HEK293 (cell line): ENCODE measurements around the gene BICRAL.
A peak's percentile ranks its signal among the peaks of the same experiment; 100 is the strongest.

ENCODE experiments used
- CTCF ChIA-PET: fragments of 350-600 bp; formaldehyde crosslinking; extraction: SDS; loops from one replicate; lab custom pipeline; 2021; ENCODE audit warnings: antibody characterized with exemption; lab: Yijun Ruan, JAX
- POLR2A ChIA-PET: fragments of 300-600 bp; formaldehyde crosslinking; extraction: SDS; loops from one replicate; lab custom pipeline; 2020; ENCODE audit warnings: antibody characterized with exemption, inconsistent platforms; lab: Yijun Ruan, JAX
- H3K27ac ChIP-seq: fragments of 200-500 bp; sonication (Bioruptor generic); 2 replicates; pipeline ENCODE4 v1.5.1; 2014; ENCODE audit warnings: low read depth, low read length, control low read depth, inconsistent platforms; ENCODE audit errors: extremely low read depth
- H3K36me3 ChIP-seq, 2 experiments: fragments of 200-500 bp in 1 of 2; sonication (Bioruptor generic) in 1 of 2; 1 replicate in 1 of 2; 2 replicates in 1 of 2; pipeline ENCODE4 v1.5.1; 2014 to 2017; ENCODE audit warnings: inconsistent platforms in 2 of 2, low read length in 2 of 2; ENCODE audit not compliant: control insufficient read depth in 2 of 2, insufficient read depth in 1 of 2
- H3K4me1 ChIP-seq: fragments of 200-500 bp; sonication (Bioruptor generic); 2 replicates; pipeline ENCODE4 v1.5.1; 2014; ENCODE audit warnings: mild to moderate bottlenecking, low read length, inconsistent platforms; ENCODE audit not compliant: control insufficient read depth, insufficient read depth
- H3K4me3 ChIP-seq: 2 replicates; pipeline ENCODE4 v1.5.1; 2011; ENCODE audit warnings: low read depth, mild to moderate bottlenecking, control low read depth, low read length, moderate library complexity
- H3K9me3 ChIP-seq: fragments of 200-500 bp; sonication (Bioruptor generic); 2 replicates; pipeline ENCODE4 v1.5.1; 2014; ENCODE audit warnings: low read depth, low read length, inconsistent platforms; ENCODE audit not compliant: control insufficient read depth, insufficient read depth
- EGR2 ChIP-seq: fragments of 450-650 bp; formaldehyde crosslinking; IDR thresholded peaks from 2 replicates; pipeline ENCODE4 v1.5.1; 2016; ENCODE audit warnings: low read depth, missing biosample characterization, missing genetic modification characterization
- GFI1B ChIP-seq: fragments of 450-650 bp; formaldehyde crosslinking; IDR thresholded peaks from 2 replicates; pipeline ENCODE4 v1.5.1; 2016; ENCODE audit warnings: missing biosample characterization, missing genetic modification characterization
- GLIS1 ChIP-seq: fragments of 450-650 bp; formaldehyde crosslinking; IDR thresholded peaks from 2 replicates; pipeline ENCODE4 v1.5.1; 2016; ENCODE audit warnings: missing biosample characterization, missing genetic modification characterization
- GLIS2 ChIP-seq: fragments of 450-650 bp; formaldehyde crosslinking; IDR thresholded peaks from 2 replicates; pipeline ENCODE4 v1.5.1; 2016; ENCODE audit warnings: missing biosample characterization, missing genetic modification characterization
- PRDM1 ChIP-seq: fragments of 450-650 bp; formaldehyde crosslinking; IDR thresholded peaks from 2 replicates; pipeline ENCODE4; 2016; ENCODE audit warnings: missing biosample characterization, missing genetic modification characterization
- SP2 ChIP-seq: fragments of 450-650 bp; formaldehyde crosslinking; IDR thresholded peaks from 2 replicates; pipeline ENCODE4 v1.5.1; 2016; ENCODE audit warnings: missing biosample characterization, missing genetic modification characterization
- ZFHX2 ChIP-seq: fragments of 450-650 bp; formaldehyde crosslinking; conservative IDR thresholded peaks from 2 replicates; pipeline ENCODE4 v1.5.1; 2016; ENCODE audit warnings: missing biosample characterization, missing genetic modification characterization
- ZFP41 ChIP-seq: fragments of 450-650 bp; formaldehyde crosslinking; IDR thresholded peaks from 2 replicates; pipeline ENCODE4 v1.5.1; 2016; ENCODE audit warnings: missing biosample characterization, missing genetic modification characterization, borderline replicate concordance
- ZFP69B ChIP-seq: fragments of 450-650 bp; formaldehyde crosslinking; IDR thresholded peaks from 2 replicates; pipeline ENCODE4 v1.5.1; 2016; ENCODE audit warnings: missing biosample characterization, missing genetic modification characterization
- ZNF23 ChIP-seq: fragments of 450-650 bp; formaldehyde crosslinking; IDR thresholded peaks from 2 replicates; pipeline ENCODE4 v1.5.1; 2016; ENCODE audit warnings: missing biosample characterization, missing genetic modification characterization, borderline replicate concordance
- ZNF366 ChIP-seq: fragments of 450-650 bp; formaldehyde crosslinking; conservative IDR thresholded peaks from 2 replicates; pipeline ENCODE4 v1.5.1; 2016; ENCODE audit warnings: missing biosample characterization, missing genetic modification characterization
- ZNF560 ChIP-seq: fragments of 450-650 bp; formaldehyde crosslinking; IDR thresholded peaks from 2 replicates; pipeline ENCODE4 v1.5.1; 2017; ENCODE audit warnings: missing biosample characterization, missing genetic modification characterization, borderline replicate concordance
- ZNF600 ChIP-seq: fragments of 450-650 bp; formaldehyde crosslinking; IDR thresholded peaks from 2 replicates; pipeline ENCODE4 v1.5.1; 2016; ENCODE audit warnings: missing biosample characterization, missing genetic modification characterization
- ZNF658 ChIP-seq: fragments of 450-650 bp; formaldehyde crosslinking; IDR thresholded peaks from 2 replicates; pipeline ENCODE4; 2016; ENCODE audit warnings: missing biosample characterization, missing genetic modification characterization
- ZNF843 ChIP-seq: fragments of 450-650 bp; formaldehyde crosslinking; IDR thresholded peaks from 2 replicates; pipeline ENCODE4 v1.5.1; 2016; ENCODE audit warnings: missing biosample characterization, missing genetic modification characterization
- TF ChIP-seq, protein P1 (sequence below): fragments of 450-650 bp; formaldehyde crosslinking; IDR thresholded peaks from 2 replicates; pipeline ENCODE4 v1.5.1; 2017; ENCODE audit warnings: missing biosample characterization, missing genetic modification characterization
- TF ChIP-seq, protein P2 (sequence below): fragments of 450-650 bp; formaldehyde crosslinking; IDR thresholded peaks from 2 replicates; pipeline ENCODE4 v1.5.1; 2016; ENCODE audit warnings: missing biosample characterization, missing genetic modification characterization
- TF ChIP-seq, protein P3 (sequence below): fragments of 450-650 bp; formaldehyde crosslinking; IDR thresholded peaks from 2 replicates; pipeline ENCODE4 v1.5.1; 2016; ENCODE audit warnings: missing biosample characterization, missing genetic modification characterization, borderline replicate concordance
- TF ChIP-seq, protein P4 (sequence below): fragments of 450-650 bp; formaldehyde crosslinking; conservative IDR thresholded peaks from 2 replicates; pipeline ENCODE4 v1.5.1; 2016; ENCODE audit warnings: low read depth, missing biosample characterization, missing genetic modification characterization
- TF ChIP-seq, protein P5 (sequence below): fragments of 450-650 bp; formaldehyde crosslinking; IDR thresholded peaks from 2 replicates; pipeline ENCODE4 v1.5.1; 2016; ENCODE audit warnings: missing biosample characterization, missing genetic modification characterization
- TF ChIP-seq, protein P6 (sequence below): fragments of 450-650 bp; formaldehyde crosslinking; IDR thresholded peaks from 2 replicates; pipeline ENCODE4 v1.5.1; 2016; ENCODE audit warnings: missing biosample characterization, missing genetic modification characterization

Gene BICRAL

DNA sequence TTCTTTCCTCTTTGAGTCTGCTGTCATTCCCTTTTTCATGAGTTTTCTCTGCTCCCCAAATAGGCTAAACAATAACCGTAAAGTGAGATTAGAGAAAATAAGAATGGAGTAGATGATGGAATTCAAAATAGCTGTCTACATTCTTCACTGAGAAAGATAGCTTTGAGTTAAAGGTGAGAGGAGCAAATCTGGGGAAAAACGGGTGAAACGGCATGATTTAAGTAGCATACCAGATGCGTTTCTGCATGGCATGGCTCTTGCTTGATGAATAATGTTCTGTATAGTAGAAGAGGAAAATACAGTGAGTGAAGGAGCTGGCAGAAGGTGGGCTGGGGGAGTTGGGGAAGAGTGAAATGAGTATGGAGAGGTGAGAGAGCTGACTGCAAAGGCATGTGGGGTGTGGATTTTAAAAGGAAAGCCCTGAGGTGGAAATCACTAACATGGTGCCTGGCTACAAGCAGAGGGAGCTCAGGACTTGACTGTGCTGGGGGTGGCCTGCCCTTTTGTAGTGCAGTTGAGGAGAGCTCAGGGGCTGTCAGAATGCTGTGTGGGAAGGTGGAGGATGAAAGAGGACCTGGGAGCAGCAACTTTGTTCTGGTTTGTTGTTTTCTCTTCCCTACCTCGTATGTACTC lies 8.8 kb downstream of the BICRAL start:
- Histone ChIP-seq H3K4me1 (peaks cover 18% of the 10 kb centered on the region), H3K36me3 (no peaks in the 10 kb centered on the region; a peak in 1 of 3 replicates), H3K4me3 (no peak overlapping the region), H3K27ac (peak overlapping the region; percentile 36; the same call in 1 of the 2 replicates), H3K9me3 (no peaks in the 10 kb centered on the region)
- CTCF ChIA-PET: interaction anchor here (1.1 kb wide), 1 partner anchor 34 kb away, joined by 4 read pairs; no protein-coding TSS in a partner anchor
- POLR2A ChIA-PET: interaction anchor here (0.9 to 16.3 kb wide), 3 partner anchors 8 to 45 kb away, joined by 3 to 316 read pairs (median 9); partner anchors contain the start of genes BICRAL and TBCC
- peak; percentile 93 for TF ChIP-seq ZNF600
- TF ChIP-seq, protein P1, sequence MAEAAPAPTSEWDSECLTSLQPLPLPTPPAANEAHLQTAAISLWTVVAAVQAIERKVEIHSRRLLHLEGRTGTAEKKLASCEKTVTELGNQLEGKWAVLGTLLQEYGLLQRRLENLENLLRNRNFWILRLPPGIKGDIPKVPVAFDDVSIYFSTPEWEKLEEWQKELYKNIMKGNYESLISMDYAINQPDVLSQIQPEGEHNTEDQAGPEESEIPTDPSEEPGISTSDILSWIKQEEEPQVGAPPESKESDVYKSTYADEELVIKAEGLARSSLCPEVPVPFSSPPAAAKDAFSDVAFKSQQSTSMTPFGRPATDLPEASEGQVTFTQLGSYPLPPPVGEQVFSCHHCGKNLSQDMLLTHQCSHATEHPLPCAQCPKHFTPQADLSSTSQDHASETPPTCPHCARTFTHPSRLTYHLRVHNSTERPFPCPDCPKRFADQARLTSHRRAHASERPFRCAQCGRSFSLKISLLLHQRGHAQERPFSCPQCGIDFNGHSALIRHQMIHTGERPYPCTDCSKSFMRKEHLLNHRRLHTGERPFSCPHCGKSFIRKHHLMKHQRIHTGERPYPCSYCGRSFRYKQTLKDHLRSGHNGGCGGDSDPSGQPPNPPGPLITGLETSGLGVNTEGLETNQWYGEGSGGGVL (tag by site-specific recombination): no peak
- TF ChIP-seq ZNF23: no peak
- TF ChIP-seq, protein P2, sequence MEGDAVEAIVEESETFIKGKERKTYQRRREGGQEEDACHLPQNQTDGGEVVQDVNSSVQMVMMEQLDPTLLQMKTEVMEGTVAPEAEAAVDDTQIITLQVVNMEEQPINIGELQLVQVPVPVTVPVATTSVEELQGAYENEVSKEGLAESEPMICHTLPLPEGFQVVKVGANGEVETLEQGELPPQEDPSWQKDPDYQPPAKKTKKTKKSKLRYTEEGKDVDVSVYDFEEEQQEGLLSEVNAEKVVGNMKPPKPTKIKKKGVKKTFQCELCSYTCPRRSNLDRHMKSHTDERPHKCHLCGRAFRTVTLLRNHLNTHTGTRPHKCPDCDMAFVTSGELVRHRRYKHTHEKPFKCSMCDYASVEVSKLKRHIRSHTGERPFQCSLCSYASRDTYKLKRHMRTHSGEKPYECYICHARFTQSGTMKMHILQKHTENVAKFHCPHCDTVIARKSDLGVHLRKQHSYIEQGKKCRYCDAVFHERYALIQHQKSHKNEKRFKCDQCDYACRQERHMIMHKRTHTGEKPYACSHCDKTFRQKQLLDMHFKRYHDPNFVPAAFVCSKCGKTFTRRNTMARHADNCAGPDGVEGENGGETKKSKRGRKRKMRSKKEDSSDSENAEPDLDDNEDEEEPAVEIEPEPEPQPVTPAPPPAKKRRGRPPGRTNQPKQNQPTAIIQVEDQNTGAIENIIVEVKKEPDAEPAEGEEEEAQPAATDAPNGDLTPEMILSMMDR (tag by site-specific recombination): 0 out of 2 replicates have a peak, but pooled peaks have one; percentile 10
- TF ChIP-seq ZNF560 (tag by site-specific recombination): no peak
- TF ChIP-seq ZFHX2 (tag by site-specific recombination): peak; percentile 58
- TF ChIP-seq SP2 (tag by site-specific recombination): no peak
- no peak for TF ChIP-seq ZFP69B (tag by site-specific recombination)
- TF ChIP-seq EGR2 (tag by site-specific recombination): peak; percentile 42
- TF ChIP-seq ZNF366 (tag by site-specific recombination): peak; percentile 33; the same call in 1 of the 2 replicates
- peak; percentile 29; the same call in 1 of the 2 replicates for TF ChIP-seq GLIS1 (tag by site-specific recombination)
- TF ChIP-seq ZNF843 (tag by site-specific recombination): no peak
- TF ChIP-seq, protein P3, sequence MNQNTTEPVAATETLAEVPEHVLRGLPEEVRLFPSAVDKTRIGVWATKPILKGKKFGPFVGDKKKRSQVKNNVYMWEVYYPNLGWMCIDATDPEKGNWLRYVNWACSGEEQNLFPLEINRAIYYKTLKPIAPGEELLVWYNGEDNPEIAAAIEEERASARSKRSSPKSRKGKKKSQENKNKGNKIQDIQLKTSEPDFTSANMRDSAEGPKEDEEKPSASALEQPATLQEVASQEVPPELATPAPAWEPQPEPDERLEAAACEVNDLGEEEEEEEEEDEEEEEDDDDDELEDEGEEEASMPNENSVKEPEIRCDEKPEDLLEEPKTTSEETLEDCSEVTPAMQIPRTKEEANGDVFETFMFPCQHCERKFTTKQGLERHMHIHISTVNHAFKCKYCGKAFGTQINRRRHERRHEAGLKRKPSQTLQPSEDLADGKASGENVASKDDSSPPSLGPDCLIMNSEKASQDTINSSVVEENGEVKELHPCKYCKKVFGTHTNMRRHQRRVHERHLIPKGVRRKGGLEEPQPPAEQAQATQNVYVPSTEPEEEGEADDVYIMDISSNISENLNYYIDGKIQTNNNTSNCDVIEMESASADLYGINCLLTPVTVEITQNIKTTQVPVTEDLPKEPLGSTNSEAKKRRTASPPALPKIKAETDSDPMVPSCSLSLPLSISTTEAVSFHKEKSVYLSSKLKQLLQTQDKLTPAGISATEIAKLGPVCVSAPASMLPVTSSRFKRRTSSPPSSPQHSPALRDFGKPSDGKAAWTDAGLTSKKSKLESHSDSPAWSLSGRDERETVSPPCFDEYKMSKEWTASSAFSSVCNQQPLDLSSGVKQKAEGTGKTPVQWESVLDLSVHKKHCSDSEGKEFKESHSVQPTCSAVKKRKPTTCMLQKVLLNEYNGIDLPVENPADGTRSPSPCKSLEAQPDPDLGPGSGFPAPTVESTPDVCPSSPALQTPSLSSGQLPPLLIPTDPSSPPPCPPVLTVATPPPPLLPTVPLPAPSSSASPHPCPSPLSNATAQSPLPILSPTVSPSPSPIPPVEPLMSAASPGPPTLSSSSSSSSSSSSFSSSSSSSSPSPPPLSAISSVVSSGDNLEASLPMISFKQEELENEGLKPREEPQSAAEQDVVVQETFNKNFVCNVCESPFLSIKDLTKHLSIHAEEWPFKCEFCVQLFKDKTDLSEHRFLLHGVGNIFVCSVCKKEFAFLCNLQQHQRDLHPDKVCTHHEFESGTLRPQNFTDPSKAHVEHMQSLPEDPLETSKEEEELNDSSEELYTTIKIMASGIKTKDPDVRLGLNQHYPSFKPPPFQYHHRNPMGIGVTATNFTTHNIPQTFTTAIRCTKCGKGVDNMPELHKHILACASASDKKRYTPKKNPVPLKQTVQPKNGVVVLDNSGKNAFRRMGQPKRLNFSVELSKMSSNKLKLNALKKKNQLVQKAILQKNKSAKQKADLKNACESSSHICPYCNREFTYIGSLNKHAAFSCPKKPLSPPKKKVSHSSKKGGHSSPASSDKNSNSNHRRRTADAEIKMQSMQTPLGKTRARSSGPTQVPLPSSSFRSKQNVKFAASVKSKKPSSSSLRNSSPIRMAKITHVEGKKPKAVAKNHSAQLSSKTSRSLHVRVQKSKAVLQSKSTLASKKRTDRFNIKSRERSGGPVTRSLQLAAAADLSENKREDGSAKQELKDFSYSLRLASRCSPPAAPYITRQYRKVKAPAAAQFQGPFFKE: no peak
- TF ChIP-seq, protein P4, sequence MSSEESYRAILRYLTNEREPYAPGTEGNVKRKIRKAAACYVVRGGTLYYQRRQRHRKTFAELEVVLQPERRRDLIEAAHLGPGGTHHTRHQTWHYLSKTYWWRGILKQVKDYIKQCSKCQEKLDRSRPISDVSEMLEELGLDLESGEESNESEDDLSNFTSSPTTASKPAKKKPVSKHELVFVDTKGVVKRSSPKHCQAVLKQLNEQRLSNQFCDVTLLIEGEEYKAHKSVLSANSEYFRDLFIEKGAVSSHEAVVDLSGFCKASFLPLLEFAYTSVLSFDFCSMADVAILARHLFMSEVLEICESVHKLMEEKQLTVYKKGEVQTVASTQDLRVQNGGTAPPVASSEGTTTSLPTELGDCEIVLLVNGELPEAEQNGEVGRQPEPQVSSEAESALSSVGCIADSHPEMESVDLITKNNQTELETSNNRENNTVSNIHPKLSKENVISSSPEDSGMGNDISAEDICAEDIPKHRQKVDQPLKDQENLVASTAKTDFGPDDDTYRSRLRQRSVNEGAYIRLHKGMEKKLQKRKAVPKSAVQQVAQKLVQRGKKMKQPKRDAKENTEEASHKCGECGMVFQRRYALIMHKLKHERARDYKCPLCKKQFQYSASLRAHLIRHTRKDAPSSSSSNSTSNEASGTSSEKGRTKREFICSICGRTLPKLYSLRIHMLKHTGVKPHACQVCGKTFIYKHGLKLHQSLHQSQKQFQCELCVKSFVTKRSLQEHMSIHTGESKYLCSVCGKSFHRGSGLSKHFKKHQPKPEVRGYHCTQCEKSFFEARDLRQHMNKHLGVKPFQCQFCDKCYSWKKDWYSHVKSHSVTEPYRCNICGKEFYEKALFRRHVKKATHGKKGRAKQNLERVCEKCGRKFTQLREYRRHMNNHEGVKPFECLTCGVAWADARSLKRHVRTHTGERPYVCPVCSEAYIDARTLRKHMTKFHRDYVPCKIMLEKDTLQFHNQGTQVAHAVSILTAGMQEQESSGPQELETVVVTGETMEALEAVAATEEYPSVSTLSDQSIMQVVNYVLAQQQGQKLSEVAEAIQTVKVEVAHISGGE (tag by site-specific recombination): no peak
- no peak for TF ChIP-seq ZNF658 (tag by site-specific recombination)
- TF ChIP-seq PRDM1 (tag by site-specific recombination): peak; percentile 63
- TF ChIP-seq, protein P5, sequence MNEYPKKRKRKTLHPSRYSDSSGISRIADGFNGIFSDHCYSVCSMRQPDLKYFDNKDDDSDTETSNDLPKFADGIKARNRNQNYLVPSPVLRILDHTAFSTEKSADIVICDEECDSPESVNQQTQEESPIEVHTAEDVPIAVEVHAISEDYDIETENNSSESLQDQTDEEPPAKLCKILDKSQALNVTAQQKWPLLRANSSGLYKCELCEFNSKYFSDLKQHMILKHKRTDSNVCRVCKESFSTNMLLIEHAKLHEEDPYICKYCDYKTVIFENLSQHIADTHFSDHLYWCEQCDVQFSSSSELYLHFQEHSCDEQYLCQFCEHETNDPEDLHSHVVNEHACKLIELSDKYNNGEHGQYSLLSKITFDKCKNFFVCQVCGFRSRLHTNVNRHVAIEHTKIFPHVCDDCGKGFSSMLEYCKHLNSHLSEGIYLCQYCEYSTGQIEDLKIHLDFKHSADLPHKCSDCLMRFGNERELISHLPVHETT: peak; percentile 42; the same call in 1 of the 2 replicates
- TF ChIP-seq GFI1B (tag by site-specific recombination): peak; percentile 8; the same call in 1 of the 2 replicates
- 0 out of 2 replicates have a peak, but pooled peaks have one; percentile 17 for TF ChIP-seq GLIS2 (tag by site-specific recombination)
- no peak for TF ChIP-seq ZFP41 (tag by site-specific recombination)
- TF ChIP-seq, protein P6, sequence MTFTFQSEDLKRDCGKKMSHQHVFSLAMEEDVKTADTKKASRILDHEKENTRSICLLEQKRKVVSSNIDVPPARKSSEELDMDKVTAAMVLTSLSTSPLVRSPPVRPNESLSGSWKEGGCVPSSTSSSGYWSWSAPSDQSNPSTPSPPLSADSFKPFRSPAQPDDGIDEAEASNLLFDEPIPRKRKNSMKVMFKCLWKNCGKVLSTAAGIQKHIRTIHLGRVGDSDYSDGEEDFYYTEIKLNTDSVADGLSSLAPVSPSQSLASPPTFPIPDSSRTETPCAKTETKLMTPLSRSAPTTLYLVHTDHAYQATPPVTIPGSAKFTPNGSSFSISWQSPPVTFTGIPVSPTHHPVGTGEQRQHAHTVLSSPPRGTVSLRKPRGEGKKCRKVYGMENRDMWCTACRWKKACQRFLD (tag by site-specific recombination): no peak
